Globus pallidus (tissue), 1 donor: ENCODE results near the gene CEP85.
"Not testable (repeated sequence)": the region's sequence is repeated elsewhere in the genome, so short reads cannot be mapped to it uniquely, and the experiment has no call there.

ENCODE experiments used
- DNase-seq: peaks from one replicate; pipeline ENCODE4 v3.0.0-alpha.2; 2015; ENCODE audit warnings: low spot score

The CEP85 gene

GRCh38 chr1:26225033-26225831 lies 8.8 kb upstream of the CEP85 start:
- DNase-seq, result peak; percentile 40

- not testable (repeated sequence) for DNase-seq
These were observed 3.3 kb upstream of the CEP85 start for GRCh38 chr1:26230682-26231081.

- peak; percentile 34 for DNase-seq
These were observed 807 bp downstream of the CEP85 start for GRCh38 chr1:26234644-26235370.

GRCh38 chr1:26237230-26237966 lies 3.4 kb downstream of the CEP85 start:
- DNase-seq, result no peak

GRCh38 chr1:26239936-26240335 lies 5.9 kb downstream of the CEP85 start:
- peak; percentile 75 for DNase-seq

GRCh38 chr1:26252718-26253117 lies 18.7 kb downstream of the CEP85 start:
- no peak for DNase-seq

GRCh38 chr1:26254404-26254803 lies 20.4 kb downstream of the CEP85 start:
- no peak for DNase-seq

GRCh38 chr1:26257222-26257621 lies 23.2 kb downstream of the CEP85 start:
- no peak for DNase-seq

GRCh38 chr1:26259005-26259404 lies 25.0 kb downstream of the CEP85 start:
- DNase-seq, result no peak

GRCh38 chr1:26259578-26259977 lies 25.6 kb downstream of the CEP85 start:
- DNase-seq, result peak; percentile 41

- no peak for DNase-seq
These were observed 29.2 kb downstream of the CEP85 start for GRCh38 chr1:26263212-26263611.

GRCh38 chr1:26265405-26265804 lies 31.4 kb downstream of the CEP85 start:
- DNase-seq, result no peak

- no peak for DNase-seq
These were observed 34.5 kb downstream of the CEP85 start for GRCh38 chr1:26268290-26269197.

GRCh38 chr1:26269198-26269550 lies 35.2 kb downstream of the CEP85 start:
- DNase-seq, result no peak

GRCh38 chr1:26274801-26275425 lies 40.9 kb downstream of the CEP85 start:
- no peak for DNase-seq

GRCh38 chr1:26275580-26276431 lies 41.8 kb downstream of the CEP85 start:
- DNase-seq, result peak; percentile 83

GRCh38 chr1:26276432-26276838 lies 42.4 kb downstream of the CEP85 start:
- DNase-seq, result no peak

GRCh38 chr1:26277261-26277661 lies 43.3 kb downstream of the CEP85 start:
- no peak for DNase-seq

- DNase-seq, result no peak
These were observed 43.7 kb downstream of the CEP85 start for GRCh38 chr1:26277719-26278118.

- DNase-seq, result no peak
These were observed 44.3 kb downstream of the CEP85 start for GRCh38 chr1:26278303-26278702.
